ENCODE measurements around the gene GAS2L3.
"Not testable (repeated sequence)": the region's sequence is repeated elsewhere in the genome, so short reads cannot be mapped to it uniquely, and the experiment has no call there.

Gene GAS2L3

DNA sequence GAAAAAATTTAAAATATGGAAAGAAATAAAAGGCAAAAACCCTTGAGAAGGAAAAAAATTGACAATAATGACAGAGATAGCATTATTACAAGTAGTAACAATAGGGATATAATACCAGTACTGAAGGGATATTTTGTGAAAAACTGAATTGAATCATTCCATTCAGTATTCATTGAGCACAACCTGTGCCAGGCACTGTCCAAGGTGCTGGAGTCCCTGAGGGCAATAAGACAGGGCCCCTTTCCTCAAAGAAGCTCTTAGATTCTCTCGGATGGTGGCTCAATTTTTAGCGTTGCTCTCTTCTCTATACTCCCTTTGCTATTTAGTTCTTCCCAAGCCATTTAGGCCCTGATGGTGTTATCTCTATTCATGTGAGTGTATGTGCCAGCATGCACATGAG is 34.3 kb upstream of the GAS2L3 start:
- TF ChIP-seq, protein P1, sequence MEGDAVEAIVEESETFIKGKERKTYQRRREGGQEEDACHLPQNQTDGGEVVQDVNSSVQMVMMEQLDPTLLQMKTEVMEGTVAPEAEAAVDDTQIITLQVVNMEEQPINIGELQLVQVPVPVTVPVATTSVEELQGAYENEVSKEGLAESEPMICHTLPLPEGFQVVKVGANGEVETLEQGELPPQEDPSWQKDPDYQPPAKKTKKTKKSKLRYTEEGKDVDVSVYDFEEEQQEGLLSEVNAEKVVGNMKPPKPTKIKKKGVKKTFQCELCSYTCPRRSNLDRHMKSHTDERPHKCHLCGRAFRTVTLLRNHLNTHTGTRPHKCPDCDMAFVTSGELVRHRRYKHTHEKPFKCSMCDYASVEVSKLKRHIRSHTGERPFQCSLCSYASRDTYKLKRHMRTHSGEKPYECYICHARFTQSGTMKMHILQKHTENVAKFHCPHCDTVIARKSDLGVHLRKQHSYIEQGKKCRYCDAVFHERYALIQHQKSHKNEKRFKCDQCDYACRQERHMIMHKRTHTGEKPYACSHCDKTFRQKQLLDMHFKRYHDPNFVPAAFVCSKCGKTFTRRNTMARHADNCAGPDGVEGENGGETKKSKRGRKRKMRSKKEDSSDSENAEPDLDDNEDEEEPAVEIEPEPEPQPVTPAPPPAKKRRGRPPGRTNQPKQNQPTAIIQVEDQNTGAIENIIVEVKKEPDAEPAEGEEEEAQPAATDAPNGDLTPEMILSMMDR (IDR thresholded peaks at IDR 0.05; ENCODE audit: low read length, missing control alignments) = no peak
- no peak overlapping the region for H3K4me3 ChIP-seq (replicated peaks; ENCODE audit: low read depth, low read length)
- peak; percentile 64 for DNase-seq (ENCODE audit: low read depth)

GRCh38 chr12:100544165-100544564 is 29.3 kb upstream of the GAS2L3 start:
- TF ChIP-seq, protein P1 (IDR thresholded peaks at IDR 0.05; ENCODE audit: low read length, missing control alignments) = no peak
- no peak for DNase-seq (ENCODE audit: low read depth)
- no peak overlapping the region for H3K4me3 ChIP-seq (replicated peaks; ENCODE audit: low read depth, low read length)

GRCh38 chr12:100545092-100545491 is 28.4 kb upstream of the GAS2L3 start:
- no peak overlapping the region for H3K4me3 ChIP-seq (replicated peaks; ENCODE audit: low read depth, low read length)
- TF ChIP-seq, protein P1 (IDR thresholded peaks at IDR 0.05; ENCODE audit: low read length, missing control alignments) = no peak
- DNase-seq (ENCODE audit: low read depth) = no peak

- TF ChIP-seq, protein P1 (IDR thresholded peaks at IDR 0.05; ENCODE audit: low read length, missing control alignments) = no peak
- no peak for DNase-seq (ENCODE audit: low read depth)
- no peak overlapping the region for H3K4me3 ChIP-seq (replicated peaks; ENCODE audit: low read depth, low read length)
Observed at GRCh38 chr12:100553936-100554335, 19.5 kb upstream of the GAS2L3 start.

DNA sequence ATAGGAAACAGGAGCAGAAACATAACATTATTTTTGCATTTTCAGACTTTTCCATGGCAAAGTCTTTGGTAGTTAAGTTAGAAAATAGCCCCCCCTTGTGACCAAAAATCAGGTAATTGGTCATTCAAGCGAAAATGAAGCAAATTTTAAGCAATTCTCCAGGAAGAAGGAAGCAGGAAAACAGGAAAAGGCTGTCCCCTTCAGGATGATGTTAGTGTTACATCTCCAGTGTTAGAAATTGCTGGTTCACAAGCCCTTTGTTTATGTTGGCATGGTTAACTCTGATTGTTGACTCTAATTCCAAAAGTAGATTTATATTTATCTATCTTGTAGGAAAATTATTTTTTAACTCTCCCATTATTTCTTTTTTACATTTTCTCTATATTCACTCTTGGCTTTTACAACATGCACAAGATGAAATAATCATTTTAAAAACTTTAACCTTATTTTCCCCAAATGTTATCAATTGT is 18.8 kb upstream of the GAS2L3 start:
- no peak overlapping the region for H3K4me3 ChIP-seq (replicated peaks; ENCODE audit: low read depth, low read length)
- DNase-seq (ENCODE audit: low read depth) = peak; percentile 95
- TF ChIP-seq, protein P1 (IDR thresholded peaks at IDR 0.05; ENCODE audit: low read length, missing control alignments) = peak; percentile 96

GRCh38 chr12:100555722-100556121 is 17.8 kb upstream of the GAS2L3 start:
- peak; percentile 65 for DNase-seq (ENCODE audit: low read depth)
- TF ChIP-seq, protein P1 (IDR thresholded peaks at IDR 0.05; ENCODE audit: low read length, missing control alignments) = no peak
- H3K4me3 ChIP-seq (replicated peaks; ENCODE audit: low read depth, low read length) = no peak overlapping the region

DNA sequence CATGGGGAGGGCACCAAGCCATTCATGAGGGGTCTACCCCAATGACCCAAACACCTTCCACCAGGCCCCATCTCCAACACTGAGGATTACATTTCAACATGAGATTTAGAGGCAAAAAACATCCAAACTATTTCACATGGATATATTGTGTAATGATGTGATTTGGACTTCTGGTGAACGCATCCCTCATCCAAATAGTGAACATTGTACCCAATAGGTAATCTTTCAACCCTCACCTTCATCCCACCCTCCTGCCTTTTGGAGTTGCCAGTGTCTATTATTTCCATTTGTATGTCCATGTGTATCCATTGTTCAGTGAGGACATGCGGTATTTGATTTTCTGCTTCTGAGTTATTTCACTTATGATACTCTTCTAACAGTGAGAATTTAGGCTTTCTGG is 16.1 kb upstream of the GAS2L3 start:
- DNase-seq (ENCODE audit: low read depth) = no peak
- H3K4me3 ChIP-seq (replicated peaks; ENCODE audit: low read depth, low read length) = no peak overlapping the region
- TF ChIP-seq, protein P1 (IDR thresholded peaks at IDR 0.05; ENCODE audit: low read length, missing control alignments) = no peak

- not testable (repeated sequence) for DNase-seq (ENCODE audit: low read depth); H3K4me3 ChIP-seq (replicated peaks; ENCODE audit: low read depth, low read length)
Observed at GRCh38 chr12:100559261-100559660, 14.2 kb upstream of the GAS2L3 start.

Measured in fibroblast of pulmonary artery (primary cell).